ENCODE results near the gene TJP1.

DNA sequence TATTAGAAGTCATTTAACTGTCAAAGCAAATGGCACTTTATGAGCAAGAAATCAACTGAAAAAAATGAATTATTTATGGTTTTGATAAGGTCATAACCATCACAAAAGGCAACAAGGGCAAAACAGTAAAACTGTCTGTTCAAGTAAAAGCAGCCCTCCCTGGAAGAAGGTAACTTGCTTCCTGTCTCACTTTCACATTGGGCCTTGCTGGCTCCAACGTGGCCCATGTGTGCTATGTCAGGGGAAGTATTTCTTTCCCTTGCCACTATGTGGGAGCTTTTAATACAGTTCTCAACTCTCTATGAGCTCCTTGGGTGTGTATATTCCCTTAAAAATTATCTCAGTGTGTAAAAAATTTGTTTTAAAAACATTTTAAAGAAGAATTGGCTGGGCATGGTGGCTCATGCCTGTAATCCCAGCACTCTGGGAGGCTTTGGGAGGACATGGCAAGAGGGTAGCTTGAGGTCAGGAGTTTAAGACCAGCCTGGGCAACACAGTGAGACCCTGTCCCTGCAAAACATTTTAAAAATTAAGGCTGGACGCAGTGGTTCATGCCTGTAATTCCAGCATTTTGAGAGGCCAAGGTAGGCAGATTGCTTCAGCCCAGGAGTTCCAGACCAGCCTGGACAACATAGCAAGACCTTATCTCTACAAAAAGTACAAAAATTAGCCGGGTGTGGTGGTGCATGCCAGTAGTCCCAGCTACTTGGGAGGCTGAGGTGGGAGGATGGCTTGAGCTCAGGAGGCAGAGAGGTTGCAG, 45.2 kb upstream of the TJP1 start:
- TF ChIP-seq, protein P1, sequence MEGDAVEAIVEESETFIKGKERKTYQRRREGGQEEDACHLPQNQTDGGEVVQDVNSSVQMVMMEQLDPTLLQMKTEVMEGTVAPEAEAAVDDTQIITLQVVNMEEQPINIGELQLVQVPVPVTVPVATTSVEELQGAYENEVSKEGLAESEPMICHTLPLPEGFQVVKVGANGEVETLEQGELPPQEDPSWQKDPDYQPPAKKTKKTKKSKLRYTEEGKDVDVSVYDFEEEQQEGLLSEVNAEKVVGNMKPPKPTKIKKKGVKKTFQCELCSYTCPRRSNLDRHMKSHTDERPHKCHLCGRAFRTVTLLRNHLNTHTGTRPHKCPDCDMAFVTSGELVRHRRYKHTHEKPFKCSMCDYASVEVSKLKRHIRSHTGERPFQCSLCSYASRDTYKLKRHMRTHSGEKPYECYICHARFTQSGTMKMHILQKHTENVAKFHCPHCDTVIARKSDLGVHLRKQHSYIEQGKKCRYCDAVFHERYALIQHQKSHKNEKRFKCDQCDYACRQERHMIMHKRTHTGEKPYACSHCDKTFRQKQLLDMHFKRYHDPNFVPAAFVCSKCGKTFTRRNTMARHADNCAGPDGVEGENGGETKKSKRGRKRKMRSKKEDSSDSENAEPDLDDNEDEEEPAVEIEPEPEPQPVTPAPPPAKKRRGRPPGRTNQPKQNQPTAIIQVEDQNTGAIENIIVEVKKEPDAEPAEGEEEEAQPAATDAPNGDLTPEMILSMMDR (IDR thresholded peaks at IDR 0.05) = no peak
- TF ChIP-seq EP300 (IDR thresholded peaks at IDR 0.05) = no peak

All from gastroesophageal sphincter (tissue), 3 donors.